ENCODE data around the gene POLR2I.
"Not testable (repeated sequence)": the region's sequence is repeated elsewhere in the genome, so short reads cannot be mapped to it uniquely, and the experiment has no call there.

Gene POLR2I

GRCh38 chr19:36140304-36141038 is 25.8 kb upstream of the POLR2I start:
- Mint-ChIP-seq H3K27ac (peak overlapping the region; percentile 95 to 96), H3K4me3 (peak overlapping the region; percentile 98), H3K9me3 (peaks cover 0 to 5% of the 10 kb centered on the region in 2 donors), H3K27me3 (peaks cover 16% of the 10 kb centered on the region), H3K4me1 (peaks cover 37% of the 10 kb centered on the region)
- DNase-seq (peak; percentile 57 to 64), ATAC-seq (peak; percentile 49)

DNA sequence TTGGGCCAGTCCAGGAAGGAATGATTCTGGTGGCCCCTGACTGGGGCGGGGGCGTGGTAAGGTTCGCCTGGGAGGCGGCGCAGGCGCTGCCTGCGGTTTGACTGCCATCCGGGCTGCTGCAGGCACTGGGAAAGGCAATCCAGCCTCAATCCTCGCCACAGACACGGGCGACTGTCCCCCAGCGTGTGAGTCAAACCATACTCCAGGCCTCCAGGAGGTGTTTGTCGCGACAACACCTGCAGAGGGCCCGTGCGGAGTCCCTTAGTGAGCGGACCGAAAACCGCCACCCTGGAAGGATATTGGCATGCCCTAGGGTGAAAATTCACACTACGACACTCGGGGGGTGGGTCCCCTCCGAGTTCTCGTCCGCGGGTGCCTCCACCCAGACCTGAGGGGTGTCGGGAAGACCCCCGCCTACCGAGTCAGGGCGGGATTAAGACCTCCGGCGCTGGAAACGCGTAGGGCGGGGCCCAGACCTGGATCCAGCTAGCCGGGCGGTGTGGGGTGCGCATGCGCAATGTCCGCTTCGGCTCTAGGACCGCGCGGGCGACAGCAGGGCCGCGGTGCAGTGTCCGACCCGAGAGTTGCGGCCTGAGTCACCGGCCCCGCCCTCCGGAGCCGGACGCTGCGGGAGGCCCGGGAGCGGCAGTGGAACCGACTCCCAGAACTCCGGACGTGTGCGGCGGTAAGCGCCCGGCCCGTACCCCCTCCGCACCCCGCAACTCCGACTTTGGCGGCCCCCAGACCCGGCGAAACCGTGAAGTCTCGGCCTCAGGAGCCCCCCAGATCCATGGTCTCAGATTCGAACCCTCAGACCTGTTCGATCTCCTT is 25.0 kb upstream of the POLR2I start, which contains the start of gene CAPNS1:
Gene CAPNS1, plus strand, starts transcription at position 594 of the 831 bp plus-strand sequence. CDS start 946 bp downstream, outside the sequence.
- Mint-ChIP-seq H3K4me1 (peaks cover 37% of the 10 kb centered on the region), H3K9me3 (peaks cover 0 to 5% of the 10 kb centered on the region in 2 donors), H3K27ac (peak within 1 kb of the TSS; percentile 95 to 96), H3K4me3 (peak within 1 kb of the TSS; percentile 98), H3K27me3 (peaks cover 17% of the 10 kb centered on the region)
- ATAC-seq (peak; percentile 88), DNase-seq (peak; percentile 95 to 96)

- Mint-ChIP-seq H3K4me1 (peaks cover 37% of the 10 kb centered on the region), H3K9me3 (peaks cover 0 to 5% of the 10 kb centered on the region in 2 donors), H3K27me3 (peaks cover 17% of the 10 kb centered on the region), H3K4me3 (peak overlapping the region; percentile 98), H3K27ac (peak overlapping the region; percentile 95 to 96)
- ATAC-seq = no peak
- no peak for DNase-seq
Observed at GRCh38 chr19:36139120-36139472, 24.4 kb upstream of the POLR2I start.

- Mint-ChIP-seq H3K4me3 (peak overlapping the region in 1 of 2 donors; percentile 28), H3K27ac (peak overlapping the region; percentile 16 to 48), H3K9me3 (peaks cover 0 to 5% of the 10 kb centered on the region in 2 donors), H3K4me1 (peaks cover 40% of the 10 kb centered on the region), H3K27me3 (peaks cover 17% of the 10 kb centered on the region)
- no peak for ATAC-seq
- DNase-seq = no peak
Observed at GRCh38 chr19:36136964-36137686, 22.4 kb upstream of the POLR2I start.

GRCh38 chr19:36134867-36135266 is 20.2 kb upstream of the POLR2I start:
- H3K27ac Mint-ChIP-seq, ATAC-seq, DNase-seq, H3K9me3 Mint-ChIP-seq, H3K4me3 Mint-ChIP-seq: not testable (repeated sequence)
- Mint-ChIP-seq H3K27me3 (peaks cover 17% of the 10 kb centered on the region), H3K4me1 (peaks cover 34% of the 10 kb centered on the region)

DNA sequence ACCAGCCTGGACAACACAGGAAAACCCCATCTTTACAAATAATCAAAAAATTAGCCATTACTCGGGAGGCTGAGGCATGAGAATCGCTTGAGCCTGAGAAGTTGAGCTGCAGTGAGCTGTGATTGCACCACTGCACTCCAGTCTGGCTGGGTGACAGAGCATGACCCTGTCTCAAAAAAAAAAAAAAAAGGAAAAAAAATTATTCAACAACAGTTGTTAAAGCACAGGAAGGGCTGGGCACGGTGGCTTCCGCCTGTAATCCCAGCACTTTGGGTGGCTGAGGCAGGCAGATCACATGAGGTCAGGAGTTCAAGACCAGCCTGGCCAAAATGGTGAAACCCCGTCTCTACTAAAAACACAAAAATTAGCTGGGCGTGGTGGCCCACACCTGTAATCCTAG is 16.5 kb upstream of the POLR2I start:
- not testable (repeated sequence) for H3K27me3 Mint-ChIP-seq, H3K4me3 Mint-ChIP-seq, DNase-seq, H3K9me3 Mint-ChIP-seq, ATAC-seq, H3K27ac Mint-ChIP-seq
- H3K4me1 Mint-ChIP-seq = peaks cover 36% of the 10 kb centered on the region

GRCh38 chr19:36128392-36128736 is 13.7 kb upstream of the POLR2I start:
- no peaks in the 10 kb centered on the region for H3K27me3 Mint-ChIP-seq
- H3K27ac Mint-ChIP-seq = peak overlapping the region; percentile 81 to 97
- DNase-seq (no peak), ATAC-seq (no peak)
- H3K4me1 Mint-ChIP-seq = peaks cover 42% of the 10 kb centered on the region
- H3K4me3 Mint-ChIP-seq = peak overlapping the region; percentile 85 to 90
- no peaks in the 10 kb centered on the region for H3K9me3 Mint-ChIP-seq

DNA sequence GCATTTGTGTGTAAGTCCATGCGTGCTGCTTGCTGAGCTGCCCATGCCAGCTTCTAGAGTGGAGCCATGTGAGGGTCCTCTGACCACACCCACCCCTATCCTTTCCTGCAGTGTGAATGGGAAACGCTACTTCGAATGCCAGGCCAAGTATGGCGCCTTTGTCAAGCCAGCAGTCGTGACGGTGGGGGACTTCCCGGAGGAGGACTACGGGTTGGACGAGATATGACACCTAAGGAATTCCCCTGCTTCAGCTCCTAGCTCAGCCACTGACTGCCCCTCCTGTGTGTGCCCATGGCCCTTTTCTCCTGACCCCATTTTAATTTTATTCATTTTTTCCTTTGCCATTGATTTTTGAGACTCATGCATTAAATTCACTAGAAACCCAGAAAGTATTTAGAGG is 10.9 kb upstream of the POLR2I start:
- Mint-ChIP-seq H3K27ac (peak overlapping the region; percentile 38 to 44), H3K4me3 (no peak overlapping the region)
- no peak for ATAC-seq

GRCh38 chr19:36121486-36122124 is 6.9 kb upstream of the POLR2I start:
- Mint-ChIP-seq H3K4me1 (peaks cover 33% of the 10 kb centered on the region), H3K27me3 (no peaks in the 10 kb centered on the region), H3K9me3 (no peaks in the 10 kb centered on the region), H3K4me3 (no peak overlapping the region), H3K27ac (no peak overlapping the region)
- ATAC-seq = no peak
- no peak for DNase-seq

More for the DNA sequence above, 10.9 kb upstream of the POLR2I start:
- DNase-seq = no peak
- Mint-ChIP-seq H3K27me3 (no peaks in the 10 kb centered on the region), H3K4me1 (peaks cover 26% of the 10 kb centered on the region), H3K9me3 (no peaks in the 10 kb centered on the region)

- Mint-ChIP-seq H3K4me1 (peaks cover 39% of the 10 kb centered on the region), H3K9me3 (no peaks in the 10 kb centered on the region), H3K27ac (no peak overlapping the region), H3K4me3 (no peak overlapping the region), H3K27me3 (no peaks in the 10 kb centered on the region)
- DNase-seq (no peak), ATAC-seq (no peak)
Observed at GRCh38 chr19:36120984-36121358, 6.3 kb upstream of the POLR2I start.

GRCh38 chr19:36120092-36120983 is 5.7 kb upstream of the POLR2I start:
- H3K4me1 Mint-ChIP-seq = peaks cover 36% of the 10 kb centered on the region
- H3K9me3 Mint-ChIP-seq = no peaks in the 10 kb centered on the region
- H3K4me3 Mint-ChIP-seq = no peak overlapping the region
- no peak for DNase-seq
- peak overlapping the region in 1 of 2 donors; percentile 96 for H3K27ac Mint-ChIP-seq
- H3K27me3 Mint-ChIP-seq = no peaks in the 10 kb centered on the region
- peak; percentile 45 for ATAC-seq

GRCh38 chr19:36116344-36116637 is 1.6 kb upstream of the POLR2I start:
- no peak for DNase-seq
- ATAC-seq = no peak
- H3K27ac Mint-ChIP-seq = no peak overlapping the region
- H3K27me3 Mint-ChIP-seq = no peaks in the 10 kb centered on the region
- peaks cover 58% of the 10 kb centered on the region for H3K4me1 Mint-ChIP-seq
- peak overlapping the region; percentile 99 for H3K4me3 Mint-ChIP-seq
- no peaks in the 10 kb centered on the region for H3K9me3 Mint-ChIP-seq

- no peak for DNase-seq
- Mint-ChIP-seq H3K9me3 (no peaks in the 10 kb centered on the region), H3K4me3 (peak within 1 kb of the TSS; percentile 99), H3K27ac (peak within 1 kb of the TSS; percentile 97 to 99), H3K27me3 (no peaks in the 10 kb centered on the region), H3K4me1 (peaks cover 57% of the 10 kb centered on the region)
- ATAC-seq = peak; percentile 67
Observed at GRCh38 chr19:36115453-36116343, 1.0 kb upstream of the POLR2I start, which contains the start of gene TBCB. TSS of gene TBCB (plus strand) at chr19:36115468. CDS start at chr19:36115561, 93 bp downstream.

Data from stimulated activated naive CD8-positive, alpha-beta T cell treated with anti-CD3 and anti-CD28 coated beads, Interleukin-15, amount 100 ng/mL, for 72 hours (primary cell).